Measurements from ENCODE around the gene DIAPH2.

Gene DIAPH2

GRCh38 chrX:97109730-97110129 lies 425.1 kb downstream of the DIAPH2 start:
- H3K4me2 ChIP-seq (ENCODE audit: low read length) = no peak overlapping the region
- no peak overlapping the region for H3K4me3 ChIP-seq (ENCODE audit: low read length)
- H3K9me2 ChIP-seq (replicated peaks; ENCODE audit: control insufficient read depth, low read length) = no peaks in the 10 kb centered on the region
- no peaks in the 10 kb centered on the region for H3K36me3 ChIP-seq (ENCODE audit: control insufficient read depth, low read length)
- TF ChIP-seq, protein P1, sequence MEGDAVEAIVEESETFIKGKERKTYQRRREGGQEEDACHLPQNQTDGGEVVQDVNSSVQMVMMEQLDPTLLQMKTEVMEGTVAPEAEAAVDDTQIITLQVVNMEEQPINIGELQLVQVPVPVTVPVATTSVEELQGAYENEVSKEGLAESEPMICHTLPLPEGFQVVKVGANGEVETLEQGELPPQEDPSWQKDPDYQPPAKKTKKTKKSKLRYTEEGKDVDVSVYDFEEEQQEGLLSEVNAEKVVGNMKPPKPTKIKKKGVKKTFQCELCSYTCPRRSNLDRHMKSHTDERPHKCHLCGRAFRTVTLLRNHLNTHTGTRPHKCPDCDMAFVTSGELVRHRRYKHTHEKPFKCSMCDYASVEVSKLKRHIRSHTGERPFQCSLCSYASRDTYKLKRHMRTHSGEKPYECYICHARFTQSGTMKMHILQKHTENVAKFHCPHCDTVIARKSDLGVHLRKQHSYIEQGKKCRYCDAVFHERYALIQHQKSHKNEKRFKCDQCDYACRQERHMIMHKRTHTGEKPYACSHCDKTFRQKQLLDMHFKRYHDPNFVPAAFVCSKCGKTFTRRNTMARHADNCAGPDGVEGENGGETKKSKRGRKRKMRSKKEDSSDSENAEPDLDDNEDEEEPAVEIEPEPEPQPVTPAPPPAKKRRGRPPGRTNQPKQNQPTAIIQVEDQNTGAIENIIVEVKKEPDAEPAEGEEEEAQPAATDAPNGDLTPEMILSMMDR (IDR thresholded peaks at IDR 0.05; ENCODE audit: low read depth, low read length, poor library complexity, severe bottlenecking) = no peak
- no peak for TF ChIP-seq EZH2phosphoT487 (IDR thresholded peaks at IDR 0.05; ENCODE audit: borderline replicate concordance, low read length)
- H3K27ac ChIP-seq (ENCODE audit: low read depth, low read length) = no peak overlapping the region
- H3F3A ChIP-seq (ENCODE audit: control insufficient read depth, insufficient read depth) = no peaks in the 10 kb centered on the region
- no peaks in the 10 kb centered on the region for H3K4me1 ChIP-seq (ENCODE audit: control insufficient read depth, low read length)
- H3K9me3 ChIP-seq (ENCODE audit: control insufficient read depth, insufficient read depth, low read length) = no peaks in the 10 kb centered on the region
- H3K27me3 ChIP-seq (ENCODE audit: control insufficient read depth, low read length) = no peaks in the 10 kb centered on the region
- no peaks in the 10 kb centered on the region for H3K79me2 ChIP-seq (ENCODE audit: control insufficient read depth, low read length)
- no peaks in the 10 kb centered on the region for H4K20me1 ChIP-seq (ENCODE audit: control insufficient read depth, insufficient read depth, low read depth, low read length)

DNA sequence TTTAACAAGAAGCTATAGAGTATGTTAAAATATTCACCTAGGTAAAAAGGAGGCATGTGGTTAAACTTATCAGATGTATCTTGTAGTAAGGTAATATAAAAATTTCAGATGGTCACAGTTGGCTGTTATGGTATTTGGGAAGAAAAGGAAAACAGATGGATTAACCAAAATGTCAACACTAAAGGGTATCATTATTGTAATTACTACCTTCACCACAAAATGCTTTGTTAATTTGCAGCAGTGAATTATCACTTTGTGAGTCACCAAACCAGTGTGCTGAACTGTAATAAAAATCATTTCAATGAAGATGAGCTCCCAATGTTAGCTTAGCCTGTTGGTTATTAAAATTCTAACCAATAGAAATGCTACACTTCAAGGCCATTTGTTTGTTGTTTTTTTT lies 432.9 kb downstream of the DIAPH2 start:
- Histone ChIP-seq H3K4me3 (ENCODE audit: low read length) (no peak overlapping the region), H3K4me1 (ENCODE audit: control insufficient read depth, low read length) (no peaks in the 10 kb centered on the region), H3K4me2 (ENCODE audit: low read length) (no peak overlapping the region), H4K20me1 (ENCODE audit: control insufficient read depth, insufficient read depth, low read depth, low read length) (no peaks in the 10 kb centered on the region), H3K27me3 (ENCODE audit: control insufficient read depth, low read length) (no peaks in the 10 kb centered on the region), H3K9me2 (replicated peaks; ENCODE audit: control insufficient read depth, low read length) (no peaks in the 10 kb centered on the region), H3K27ac (ENCODE audit: low read depth, low read length) (no peak overlapping the region), H3K79me2 (ENCODE audit: control insufficient read depth, low read length) (no peaks in the 10 kb centered on the region), H3K36me3 (ENCODE audit: control insufficient read depth, low read length) (no peaks in the 10 kb centered on the region), H3F3A (ENCODE audit: control insufficient read depth, insufficient read depth) (no peaks in the 10 kb centered on the region), H3K9me3 (ENCODE audit: control insufficient read depth, insufficient read depth, low read length) (no peaks in the 10 kb centered on the region)
- no peak for TF ChIP-seq EZH2phosphoT487 (IDR thresholded peaks at IDR 0.05; ENCODE audit: borderline replicate concordance, low read length)
- TF ChIP-seq, protein P1 (IDR thresholded peaks at IDR 0.05; ENCODE audit: low read depth, low read length, poor library complexity, severe bottlenecking) = no peak

- Histone ChIP-seq H3K27me3 (ENCODE audit: control insufficient read depth, low read length) (no peaks in the 10 kb centered on the region), H3K4me3 (ENCODE audit: low read length) (no peak overlapping the region), H3K9me2 (replicated peaks; ENCODE audit: control insufficient read depth, low read length) (no peaks in the 10 kb centered on the region), H3K36me3 (ENCODE audit: control insufficient read depth, low read length) (no peaks in the 10 kb centered on the region), H3F3A (ENCODE audit: control insufficient read depth, insufficient read depth) (no peaks in the 10 kb centered on the region), H3K79me2 (ENCODE audit: control insufficient read depth, low read length) (no peaks in the 10 kb centered on the region), H3K9me3 (ENCODE audit: control insufficient read depth, insufficient read depth, low read length) (no peaks in the 10 kb centered on the region), H3K4me2 (ENCODE audit: low read length) (no peak overlapping the region), H3K27ac (ENCODE audit: low read depth, low read length) (no peak overlapping the region), H4K20me1 (ENCODE audit: control insufficient read depth, insufficient read depth, low read depth, low read length) (no peaks in the 10 kb centered on the region), H3K4me1 (ENCODE audit: control insufficient read depth, low read length) (no peaks in the 10 kb centered on the region)
- TF ChIP-seq, protein P1 (IDR thresholded peaks at IDR 0.05; ENCODE audit: low read depth, low read length, poor library complexity, severe bottlenecking) = no peak
- no peak for TF ChIP-seq EZH2phosphoT487 (IDR thresholded peaks at IDR 0.05; ENCODE audit: borderline replicate concordance, low read length)
These were observed 434.9 kb downstream of the DIAPH2 start for GRCh38 chrX:97119474-97120109.

Measured in DOHH2 (cell line).